Jurkat, Clone E6-1 (cell line): ENCODE data around the gene SYNGAP1.
"Not testable (repeated sequence)": the region's sequence is repeated elsewhere in the genome, so short reads cannot be mapped to it uniquely, and the experiment has no call there.

Experiments used
- DNase-seq: peaks from one replicate; pipeline ENCODE4 v3.0.0-alpha.2; 2011; ENCODE audit warnings: low read depth, low spot score
- H3K4me3 ChIP-seq: 2 replicates; pipeline ENCODE4 v1.5.1; 2011; ENCODE audit warnings: mild to moderate bottlenecking, low read length, control low read depth, moderate library complexity

Gene SYNGAP1

DNA sequence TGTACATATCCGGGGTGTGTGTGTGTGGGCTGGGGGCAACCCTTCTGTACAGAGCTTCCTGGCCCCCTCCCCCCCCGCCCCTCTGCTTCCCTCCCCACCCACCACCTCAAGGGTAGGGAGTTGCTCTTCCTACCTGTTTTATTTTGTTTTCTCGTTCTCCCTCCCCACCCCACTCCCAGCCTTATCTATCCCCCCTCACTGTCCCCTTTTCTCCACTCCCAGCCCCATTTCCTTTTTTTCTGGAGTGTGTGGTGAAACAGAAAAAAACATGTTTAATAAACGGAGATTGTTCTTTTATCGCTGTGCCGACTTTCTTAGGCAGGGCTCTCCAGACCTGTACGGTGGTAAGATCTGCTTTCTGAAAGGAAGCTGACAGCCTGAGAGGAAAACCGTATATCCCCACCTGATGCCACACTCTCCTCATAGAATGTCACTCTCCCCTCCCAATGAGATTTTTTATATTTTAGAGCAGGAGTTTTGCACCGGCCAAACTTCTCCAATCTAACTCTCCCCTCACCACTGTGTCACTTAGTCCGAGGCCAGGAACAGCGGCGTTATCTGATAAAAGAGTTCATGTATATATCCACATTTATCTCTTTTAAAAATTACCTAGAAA lies 33.6 kb downstream of the SYNGAP1 start:
- H3K4me3 ChIP-seq, result peak overlapping the region; percentile 91
- DNase-seq, result no peak

DNA sequence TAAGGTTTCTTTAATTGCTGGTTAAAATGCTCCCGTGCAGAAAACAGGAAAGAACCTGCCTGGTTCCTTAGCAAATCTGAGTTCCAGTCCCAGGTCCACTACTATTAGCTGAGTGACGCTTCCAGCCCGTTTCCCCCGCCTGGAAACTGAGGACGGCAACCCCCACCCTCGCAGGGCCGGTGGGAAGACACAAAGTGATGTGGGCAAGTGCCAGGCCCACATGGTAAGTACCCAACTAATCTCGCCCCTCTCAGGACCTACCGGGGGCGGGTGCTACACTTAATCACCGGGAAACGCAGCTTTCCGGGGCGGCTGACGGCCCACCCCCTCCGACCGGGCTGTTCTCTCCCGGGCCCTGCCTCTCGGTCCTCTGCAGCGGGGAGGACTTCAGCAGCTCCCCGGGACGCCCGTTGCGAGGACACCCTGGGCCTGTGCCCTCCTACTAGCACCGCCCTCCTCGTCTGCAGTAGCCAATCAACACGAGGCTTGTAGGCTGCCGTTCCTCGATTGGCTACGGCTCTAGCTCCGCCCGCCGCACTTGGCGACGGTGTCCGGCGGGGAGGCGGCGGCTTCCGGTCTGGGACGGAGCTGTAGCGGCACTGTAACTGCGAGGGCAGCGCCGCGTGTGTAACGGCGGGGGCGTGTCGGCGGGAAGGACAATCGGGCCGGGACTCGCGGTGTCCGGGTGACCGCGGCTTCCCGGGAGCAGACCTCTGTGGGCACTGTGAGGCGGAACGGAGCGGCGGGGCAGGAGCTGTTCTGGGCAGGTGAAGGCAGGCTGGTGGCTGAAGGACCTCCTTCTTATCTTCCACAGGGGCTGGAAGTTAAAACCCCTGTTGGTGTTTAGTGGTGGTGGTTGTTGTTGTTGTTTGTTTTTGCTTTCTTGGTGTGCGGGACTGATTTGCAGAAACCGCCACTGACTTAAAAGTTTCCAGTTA lies 34.4 kb downstream of the SYNGAP1 start, which contains the start of gene ZBTB9:
Gene ZBTB9, plus strand, starts transcription at position 568 of the 938 bp plus-strand sequence. CDS start 525 bp downstream, outside the sequence.
- peak within 1 kb of the TSS; percentile 91 for H3K4me3 ChIP-seq
- DNase-seq, result peak; percentile 90

DNA sequence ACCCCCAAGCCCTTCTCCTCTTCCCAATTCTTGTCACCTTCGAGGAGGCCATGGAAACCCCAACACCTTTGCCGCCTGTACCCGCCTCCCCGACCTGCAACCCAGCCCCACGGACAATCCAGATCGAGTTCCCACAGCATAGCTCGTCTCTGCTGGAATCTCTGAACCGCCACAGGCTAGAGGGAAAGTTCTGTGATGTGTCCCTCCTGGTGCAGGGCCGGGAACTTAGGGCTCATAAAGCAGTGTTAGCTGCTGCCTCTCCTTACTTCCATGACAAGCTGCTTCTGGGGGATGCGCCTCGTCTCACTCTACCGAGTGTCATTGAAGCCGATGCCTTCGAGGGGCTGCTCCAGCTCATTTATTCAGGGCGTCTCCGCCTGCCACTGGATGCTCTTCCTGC lies 35.2 kb downstream of the SYNGAP1 start:
- DNase-seq, result no peak

DNA sequence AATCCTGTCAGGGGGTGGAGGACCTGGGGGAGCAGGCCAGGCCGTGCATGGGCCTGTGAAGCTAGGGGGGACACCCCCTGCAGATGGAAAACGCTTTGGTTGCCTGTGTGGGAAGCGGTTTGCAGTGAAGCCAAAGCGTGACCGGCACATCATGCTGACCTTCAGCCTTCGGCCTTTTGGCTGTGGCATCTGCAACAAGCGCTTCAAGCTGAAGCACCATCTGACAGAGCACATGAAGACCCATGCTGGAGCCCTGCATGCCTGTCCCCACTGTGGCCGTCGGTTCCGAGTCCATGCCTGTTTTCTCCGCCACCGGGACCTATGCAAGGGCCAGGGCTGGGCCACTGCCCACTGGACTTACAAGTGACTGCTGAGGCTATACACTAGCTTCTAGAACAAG lies 36.3 kb downstream of the SYNGAP1 start:
- H3K4me3 ChIP-seq, result no peak overlapping the region
- no peak for DNase-seq

More for the DNA sequence above, 35.2 kb downstream of the SYNGAP1 start:
- peak overlapping the region; percentile 91 for H3K4me3 ChIP-seq

DNA sequence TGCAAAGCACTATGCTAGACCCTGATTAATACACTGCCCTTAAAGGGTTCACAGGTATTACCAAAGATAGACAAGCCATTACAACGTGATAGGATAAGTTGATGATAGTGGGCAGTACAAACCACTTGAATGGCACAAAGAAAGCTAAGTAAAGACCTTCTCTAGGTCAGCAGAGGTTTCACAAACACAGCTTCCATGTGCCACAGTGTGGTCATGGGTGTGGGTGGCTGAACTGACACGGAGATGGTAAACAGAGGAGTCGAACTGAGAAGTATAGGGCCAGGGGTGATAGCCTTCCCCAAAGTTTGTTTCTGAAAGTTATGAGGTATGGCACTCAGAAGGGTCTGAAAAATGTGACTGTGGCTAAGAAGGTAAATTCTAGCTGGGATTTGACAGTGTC lies 38.8 kb downstream of the SYNGAP1 start:
- H3K4me3 ChIP-seq, result no peak overlapping the region
- DNase-seq, result no peak

DNA sequence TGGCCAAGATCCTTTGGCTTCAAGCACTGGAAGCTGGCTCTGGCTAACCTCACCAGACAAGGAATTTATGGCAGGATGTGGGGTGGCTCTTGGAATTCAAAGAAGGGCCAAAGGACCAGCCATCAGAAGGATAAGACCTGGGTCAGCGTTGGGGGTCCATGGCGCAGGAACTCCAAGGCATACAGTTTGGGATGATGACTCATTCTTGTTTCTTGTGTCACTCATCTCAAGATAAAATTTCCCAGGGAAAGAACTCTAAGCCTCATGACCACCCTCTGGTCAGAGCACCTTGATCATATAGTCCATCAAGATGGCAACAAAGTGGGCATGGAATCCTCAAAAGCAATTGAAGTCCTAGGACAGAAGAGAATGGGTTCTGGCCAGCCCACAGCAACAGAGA lies 39.4 kb downstream of the SYNGAP1 start:
- no peak for DNase-seq
- H3K4me3 ChIP-seq, result no peak overlapping the region

DNA sequence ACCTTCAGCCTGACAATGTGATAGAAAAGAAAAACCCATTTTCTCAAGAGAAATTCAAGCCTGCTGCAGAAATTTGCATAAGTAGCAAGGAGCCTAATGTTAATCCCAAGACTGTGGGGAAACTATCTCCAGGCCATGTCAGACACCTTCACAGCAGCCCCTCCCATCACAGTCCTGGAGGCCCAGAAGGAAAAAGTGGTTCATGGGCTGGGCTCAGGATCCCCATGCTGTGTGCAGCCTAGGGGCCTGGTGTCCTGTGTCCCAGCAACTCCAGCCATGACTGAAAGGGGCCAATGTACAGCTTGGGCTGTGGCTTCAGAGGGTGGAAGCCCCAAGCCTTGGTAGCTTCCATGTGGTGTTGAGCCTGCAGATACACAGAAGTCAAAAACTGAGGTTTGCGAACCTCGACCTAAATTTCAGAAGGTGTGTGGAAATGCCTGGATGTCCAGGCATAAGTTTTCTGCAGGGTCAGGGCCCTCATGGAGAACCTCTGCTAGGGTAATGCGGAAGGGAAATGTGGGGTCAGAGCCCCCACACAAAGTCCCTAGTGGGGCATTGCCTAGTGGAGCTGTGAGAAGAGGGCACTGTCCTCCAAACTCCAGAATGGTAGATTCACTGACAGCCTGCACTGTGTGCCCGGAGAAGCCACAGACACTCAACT lies 46.3 kb downstream of the SYNGAP1 start:
- H3K4me3 ChIP-seq, result no peak overlapping the region
- DNase-seq, result no peak

DNA sequence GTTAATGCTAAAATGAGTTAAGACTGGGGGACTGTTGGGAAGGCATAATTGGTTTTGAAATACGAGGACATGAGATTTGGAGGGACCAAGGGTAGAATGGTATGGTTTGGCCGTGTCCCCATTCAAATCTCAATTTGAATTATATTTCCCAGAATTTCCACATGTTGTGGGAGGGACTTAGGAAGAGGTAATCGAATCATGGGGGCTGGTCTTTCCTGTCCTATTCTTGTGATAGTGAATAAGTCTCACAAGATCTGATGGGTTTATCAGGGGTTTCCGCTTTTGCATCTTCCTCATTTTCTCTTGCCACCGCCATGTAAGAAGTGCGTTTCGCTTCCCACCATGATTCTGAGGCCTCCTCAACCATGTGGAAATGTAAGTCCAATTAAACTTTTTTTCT lies 47.2 kb downstream of the SYNGAP1 start:
- H3K4me3 ChIP-seq, result no peak overlapping the region
- DNase-seq, result no peak

DNA sequence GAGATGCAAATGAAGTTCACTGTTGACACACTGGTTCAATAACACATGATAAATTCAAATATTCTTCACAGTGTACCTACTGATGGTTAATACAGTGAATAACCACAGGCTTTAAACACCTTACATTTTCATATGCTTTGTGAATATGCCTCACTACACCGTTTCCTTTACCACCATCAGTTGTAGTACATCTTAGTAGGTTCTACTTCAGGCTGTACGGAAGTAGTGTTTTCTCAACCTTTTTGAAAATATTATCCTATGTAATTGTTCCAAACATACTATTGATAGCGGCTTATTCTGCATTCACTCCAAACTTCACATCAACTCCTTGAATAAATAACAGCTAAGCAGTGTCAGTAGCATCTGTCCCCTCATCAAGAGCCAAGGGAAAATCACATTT lies 49.8 kb downstream of the SYNGAP1 start:
- no peak for DNase-seq
- no peak overlapping the region for H3K4me3 ChIP-seq

DNA sequence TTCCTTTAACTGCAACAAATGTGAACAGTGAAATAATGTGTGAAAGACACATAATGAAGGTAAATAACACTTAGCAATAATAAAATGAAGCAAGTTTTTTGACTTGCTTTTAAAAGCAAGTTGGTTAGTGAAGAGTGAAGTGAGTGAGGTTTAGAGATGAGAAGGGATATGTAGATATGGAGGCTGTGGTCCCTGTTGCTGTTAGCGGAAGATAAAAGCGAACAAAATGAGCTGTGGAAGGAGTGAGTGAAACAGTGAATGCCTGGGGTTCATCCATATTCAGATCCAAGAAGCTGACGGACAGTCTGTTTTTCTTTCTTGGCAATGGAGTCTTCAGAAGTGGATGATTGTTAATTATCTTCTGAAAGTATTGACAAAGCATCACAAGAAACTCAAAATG lies 58.0 kb downstream of the SYNGAP1 start:
- no peak for DNase-seq
- no peak overlapping the region for H3K4me3 ChIP-seq

DNA sequence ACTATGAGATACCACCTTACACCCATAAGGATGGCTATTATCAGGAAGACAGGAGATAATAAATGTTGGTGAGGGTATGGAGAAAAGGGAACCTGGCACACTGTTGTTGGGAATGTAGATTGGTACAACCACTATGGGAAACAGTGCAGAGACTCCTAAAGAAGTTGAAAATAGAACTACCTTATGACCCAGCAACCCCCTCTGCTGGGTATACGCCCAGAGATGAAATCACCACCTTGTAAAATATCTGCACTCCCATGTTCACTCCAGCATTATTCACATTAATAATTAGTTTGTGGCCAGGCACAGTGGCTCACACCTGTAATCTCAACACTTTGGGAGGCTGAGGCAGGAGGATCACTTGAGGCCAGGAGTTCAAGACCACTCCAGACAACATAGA lies 61.3 kb downstream of the SYNGAP1 start:
- no peak overlapping the region for H3K4me3 ChIP-seq
- DNase-seq, result no peak

DNA sequence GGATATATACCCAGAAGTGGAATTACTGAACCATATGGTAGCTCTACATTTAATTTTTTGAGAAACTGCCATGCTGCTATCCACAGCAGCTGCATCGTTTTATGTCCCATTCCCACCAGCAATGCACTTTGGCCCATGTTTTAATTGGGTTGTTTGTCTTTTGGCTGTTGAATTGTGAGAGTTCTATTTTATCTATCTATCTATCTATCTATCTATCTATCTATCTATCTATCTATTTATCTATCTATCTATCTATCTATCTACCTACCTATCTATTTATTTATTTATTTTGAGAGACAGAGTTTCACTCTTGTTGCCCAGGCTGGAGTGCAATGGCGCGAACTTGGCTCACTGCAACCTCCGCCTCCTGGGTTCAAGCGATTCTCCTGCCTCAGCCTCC lies 62.8 kb downstream of the SYNGAP1 start:
- DNase-seq, H3K4me3 ChIP-seq: not testable (repeated sequence)

DNA sequence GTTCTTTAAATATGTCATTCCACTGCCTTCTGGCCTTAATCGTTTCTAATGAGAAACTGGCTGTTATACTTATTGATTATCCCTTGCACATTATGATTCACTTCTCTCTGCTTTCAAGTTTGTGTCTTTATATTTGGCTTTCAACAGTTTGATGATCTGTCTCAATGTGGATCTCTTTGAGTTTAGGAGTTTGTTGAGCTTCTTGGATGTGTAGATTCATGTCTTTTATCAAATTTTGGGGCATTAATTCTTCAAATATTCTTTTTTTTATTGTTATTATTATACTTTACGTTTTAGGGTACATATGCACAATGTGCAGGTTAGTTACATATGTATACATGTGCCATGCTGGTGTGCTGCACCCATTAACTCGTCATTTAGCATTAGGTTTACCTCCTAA lies 63.8 kb downstream of the SYNGAP1 start:
- DNase-seq, result no peak
- H3K4me3 ChIP-seq, result no peak overlapping the region

DNA sequence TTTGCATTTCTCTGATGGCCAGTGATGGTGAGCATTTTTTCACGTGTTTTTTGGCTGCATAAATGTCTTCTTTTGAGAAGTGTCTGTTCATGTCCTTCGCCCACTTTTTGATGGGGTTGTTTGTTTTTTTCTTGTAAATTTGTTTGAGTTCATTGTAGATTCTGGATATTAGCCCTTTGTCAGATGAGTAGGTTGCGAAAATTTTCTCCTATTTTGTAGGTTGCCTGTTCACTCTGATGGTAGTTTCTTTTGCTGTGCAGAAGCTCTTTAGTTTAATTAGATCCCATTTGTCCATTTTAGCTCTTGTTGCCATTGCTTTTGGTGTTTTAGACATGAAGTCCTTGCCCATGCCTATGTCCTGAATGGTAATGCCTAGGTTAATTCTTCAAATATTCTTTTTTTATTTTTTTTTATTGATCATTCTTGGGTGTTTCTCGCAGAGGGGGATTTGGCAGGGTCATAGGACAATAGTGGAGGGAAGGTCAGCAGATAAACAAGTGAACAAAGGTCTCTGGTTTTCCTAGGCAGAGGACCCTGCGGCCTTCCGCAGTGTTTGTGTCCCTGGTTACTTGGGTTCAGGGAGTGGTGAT lies 64.9 kb downstream of the SYNGAP1 start:
- H3K4me3 ChIP-seq, DNase-seq: not testable (repeated sequence)

DNA sequence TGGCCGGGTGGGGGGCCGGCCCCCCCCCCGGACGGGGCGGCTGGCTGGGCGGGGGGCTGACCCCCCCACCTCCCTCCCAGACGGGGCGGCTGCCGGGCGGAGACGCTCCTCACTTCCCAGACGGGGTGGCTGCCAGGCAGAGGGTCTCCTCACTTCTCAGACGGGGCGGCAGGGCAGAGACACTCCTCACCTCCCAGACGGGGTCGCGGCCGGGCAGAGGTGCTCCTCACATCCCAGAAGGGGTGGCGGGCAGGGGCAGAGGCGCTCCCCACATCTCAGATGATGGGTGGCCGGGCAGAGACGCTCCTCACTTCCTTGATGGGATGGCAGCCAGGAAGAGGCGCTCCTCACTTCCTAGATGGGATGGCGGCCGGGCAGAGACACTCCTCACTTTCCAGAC lies 65.8 kb downstream of the SYNGAP1 start:
- DNase-seq, H3K4me3 ChIP-seq: not testable (repeated sequence)

DNA sequence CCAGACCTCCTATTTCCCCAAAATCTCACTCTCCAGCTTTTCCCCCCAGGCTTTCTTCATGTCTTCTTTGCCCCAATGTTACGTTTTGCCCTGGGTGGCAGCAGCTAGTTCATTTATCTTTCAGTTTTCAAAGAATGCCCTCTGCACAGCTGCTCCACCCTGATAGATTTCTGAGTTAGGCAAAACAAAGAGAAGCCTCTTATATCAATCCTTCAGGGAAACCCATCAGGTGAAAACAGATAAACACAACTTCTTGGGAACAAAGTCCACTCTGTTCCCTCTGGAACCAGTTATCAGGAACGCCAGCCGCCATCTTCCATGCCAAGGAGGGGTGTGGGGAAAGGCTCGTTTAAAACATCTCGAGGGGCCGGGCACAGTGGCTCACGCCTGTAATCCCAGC lies 68.5 kb downstream of the SYNGAP1 start:
- H3K4me3 ChIP-seq, result no peak overlapping the region
- no peak for DNase-seq

DNA sequence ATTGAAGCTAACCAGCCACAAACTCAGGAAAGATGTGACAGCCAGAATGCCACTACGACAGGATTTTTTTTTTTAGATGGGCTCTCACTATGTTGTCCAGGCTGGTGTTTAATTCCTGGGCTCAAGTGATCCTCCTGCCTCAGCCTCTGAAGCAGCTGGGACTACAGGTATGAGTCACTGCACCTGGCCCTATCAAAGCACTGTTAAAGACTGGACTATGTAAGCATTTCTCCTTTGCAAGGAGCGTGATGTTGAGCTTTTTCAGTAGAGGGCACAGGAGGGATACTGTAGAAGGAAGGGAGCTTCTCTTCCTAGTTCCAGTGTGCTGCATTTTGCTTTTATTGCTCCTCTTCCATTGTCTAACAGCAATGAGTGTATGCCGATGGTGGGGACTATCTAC lies 70.3 kb downstream of the SYNGAP1 start:
- no peak for DNase-seq
- H3K4me3 ChIP-seq, result no peak overlapping the region

DNA sequence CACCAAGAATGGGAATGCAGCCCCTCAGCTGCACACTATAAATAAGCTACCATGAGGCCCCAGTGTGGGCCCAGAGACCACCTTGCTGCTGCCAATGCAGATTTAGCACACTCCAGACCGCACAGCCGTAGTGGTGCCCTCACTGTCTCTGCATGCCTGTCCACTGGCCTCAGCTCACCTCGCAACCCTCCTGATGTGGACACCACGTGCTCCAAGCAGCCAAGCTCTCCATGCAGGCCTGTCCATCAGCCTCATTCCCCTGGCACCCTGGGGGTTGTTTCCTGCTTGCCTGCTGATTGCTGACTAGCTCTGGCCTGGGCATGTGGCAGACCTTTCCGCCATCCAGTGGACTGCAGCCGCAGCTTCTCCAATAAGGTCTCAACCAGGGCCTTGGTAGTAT lies 70.8 kb downstream of the SYNGAP1 start:
- DNase-seq, result no peak
- H3K4me3 ChIP-seq, result no peak overlapping the region

DNA sequence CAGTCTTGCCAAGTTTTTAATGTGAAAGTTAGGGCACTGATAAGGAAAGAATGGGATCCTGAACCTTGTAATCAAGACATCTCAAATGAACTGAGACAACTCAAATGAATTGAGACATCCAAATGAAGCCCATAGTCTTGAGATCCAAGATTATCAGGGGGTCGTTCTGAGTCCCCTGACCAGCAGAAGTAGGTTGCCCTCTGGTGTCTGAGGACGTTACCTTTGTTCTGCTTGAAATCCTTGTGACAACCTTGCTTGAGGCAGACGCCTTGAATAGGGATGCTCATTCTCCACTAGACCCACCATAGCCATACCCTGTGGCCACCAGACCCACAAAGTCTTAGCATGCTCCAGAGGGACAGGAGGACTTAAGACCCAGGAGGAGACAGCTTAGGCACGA lies 72.2 kb downstream of the SYNGAP1 start:
- DNase-seq, result no peak

DNA sequence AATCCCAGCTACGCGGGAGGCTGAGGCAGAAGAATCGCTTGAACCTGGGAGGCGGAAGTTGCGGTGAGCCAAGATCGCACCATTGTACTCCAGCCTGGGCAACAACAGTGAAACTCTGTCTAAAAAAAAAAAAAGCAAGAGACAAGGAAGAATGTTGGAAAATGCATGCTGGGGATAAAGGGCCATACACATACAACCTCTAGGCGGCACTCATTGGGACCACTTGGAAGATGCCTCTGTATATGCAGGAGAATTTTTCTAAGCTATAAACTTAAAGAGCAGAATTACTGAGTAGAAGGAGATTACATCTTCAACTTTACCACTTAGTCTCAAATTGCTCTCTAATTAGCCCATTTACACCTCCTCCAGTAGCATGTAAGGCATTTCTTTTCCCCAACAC lies 77.3 kb downstream of the SYNGAP1 start:
- H3K4me3 ChIP-seq, result no peak overlapping the region
- DNase-seq, result no peak

More for the DNA sequence above, 72.2 kb downstream of the SYNGAP1 start:
- no peak overlapping the region for H3K4me3 ChIP-seq
